Activated CD8-positive, alpha-beta memory T cell treated with anti-CD3 and anti-CD28 coated beads for 1 hour (primary cell): ENCODE results near the gene MCM6.

Experiments
- DNase-seq, 2 donors: peaks; one replicate each; pipeline ENCODE4 v3.0.0-alpha.2; 2020; ENCODE audit warnings: low read depth in 1 of 2; ENCODE audit errors: extremely low read depth in 1 of 2

MCM6 gene

GRCh38 chr2:135870571-135870970 lies 5.7 kb downstream of the MCM6 start:
- no peak for DNase-seq

DNA sequence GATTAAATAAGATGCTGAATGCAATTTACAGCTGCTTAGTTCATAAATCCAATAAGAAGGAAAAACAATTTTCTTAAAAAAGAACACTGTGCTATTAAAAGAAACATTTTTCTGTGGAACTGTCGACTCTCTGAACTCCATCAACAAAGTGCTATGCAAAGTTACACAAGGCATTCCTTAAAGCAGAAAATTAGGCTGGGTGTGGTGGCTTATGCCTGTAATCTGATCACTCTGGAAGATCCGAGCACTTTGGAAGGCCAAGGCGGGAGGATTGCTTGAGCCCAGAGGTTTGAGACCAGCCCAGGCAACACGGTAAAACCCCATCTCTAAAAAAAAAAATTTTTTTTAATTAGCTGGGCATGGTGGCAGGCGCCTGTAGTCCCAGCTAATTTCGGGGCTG lies 13.0 kb downstream of the MCM6 start:
- DNase-seq, result no peak

DNA sequence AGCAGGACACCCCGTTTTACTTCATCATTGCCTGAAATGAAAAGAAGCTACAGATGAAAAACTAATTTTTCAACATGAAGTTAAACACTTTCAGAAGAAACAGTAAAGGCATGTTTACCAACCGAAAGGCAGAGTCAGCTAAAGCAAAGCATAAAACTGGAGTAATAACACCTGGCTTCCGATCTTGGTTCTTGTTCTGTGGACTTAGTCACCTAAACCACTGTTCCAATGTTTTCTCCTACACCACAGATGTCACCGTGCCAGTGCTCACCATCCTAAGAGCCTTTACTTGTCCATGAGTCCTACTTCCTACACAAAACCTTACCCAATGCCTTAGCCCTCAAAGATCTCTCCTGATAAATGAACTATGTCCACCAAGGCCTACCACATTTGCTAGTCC lies 13.5 kb downstream of the MCM6 start:
- DNase-seq, result no peak

DNA sequence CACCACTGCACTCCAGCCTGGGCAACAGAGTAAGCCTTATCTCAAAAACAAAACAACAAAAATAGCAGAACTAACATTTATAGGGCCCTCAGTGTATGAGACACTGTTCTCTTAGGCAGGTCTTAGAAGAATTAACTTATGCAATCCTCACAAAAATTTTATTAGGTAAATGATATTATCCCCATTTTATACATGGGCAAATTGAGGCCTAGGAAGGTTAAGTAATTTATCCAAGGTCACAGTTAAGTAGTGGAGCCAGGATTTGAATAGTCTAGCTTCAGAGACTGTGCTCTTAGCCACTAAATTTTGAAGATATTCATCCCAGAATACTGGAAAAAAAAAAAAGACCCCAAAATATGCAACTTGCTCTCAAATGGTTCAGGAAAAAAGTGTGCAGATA lies 22.8 kb downstream of the MCM6 start:
- no peak for DNase-seq

- DNase-seq, result no peak
These were observed 24.4 kb downstream of the MCM6 start for GRCh38 chr2:135851858-135852257.

DNA sequence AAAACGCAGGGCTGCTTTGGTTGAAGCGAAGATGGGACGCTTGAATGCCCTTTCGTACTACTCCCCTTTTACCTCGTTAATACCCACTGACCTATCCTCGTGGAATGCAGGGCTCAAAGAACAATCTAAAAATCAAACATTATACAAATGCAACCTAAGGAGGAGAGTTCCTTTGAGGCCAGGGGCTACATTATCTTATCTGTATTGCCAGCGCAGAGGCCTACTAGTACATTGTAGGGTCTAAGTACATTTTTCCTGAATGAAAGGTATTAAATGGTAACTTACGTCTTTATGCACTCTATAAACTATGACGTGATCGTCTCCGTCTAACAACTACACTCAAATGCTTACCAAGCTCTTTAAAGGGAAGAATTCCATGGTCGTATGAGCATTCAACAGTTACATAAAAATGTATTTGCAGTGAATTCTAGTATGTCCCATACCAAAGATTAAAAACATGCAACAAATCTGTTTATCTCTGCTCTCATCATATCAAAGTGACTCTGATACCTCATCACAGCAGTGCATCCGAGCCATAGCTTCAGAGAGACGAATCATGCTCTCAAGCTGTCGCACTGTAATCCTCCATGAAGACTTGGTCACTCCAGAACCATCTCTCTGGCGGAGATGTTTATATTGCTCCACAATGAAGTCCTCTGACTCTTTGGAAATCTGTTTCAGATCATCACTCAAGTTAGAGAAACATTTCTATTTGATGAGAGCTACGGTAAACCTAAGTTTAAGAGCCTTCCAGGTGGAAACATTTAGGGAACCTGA lies 25.2 kb downstream of the MCM6 start:
- no peak for DNase-seq

DNA sequence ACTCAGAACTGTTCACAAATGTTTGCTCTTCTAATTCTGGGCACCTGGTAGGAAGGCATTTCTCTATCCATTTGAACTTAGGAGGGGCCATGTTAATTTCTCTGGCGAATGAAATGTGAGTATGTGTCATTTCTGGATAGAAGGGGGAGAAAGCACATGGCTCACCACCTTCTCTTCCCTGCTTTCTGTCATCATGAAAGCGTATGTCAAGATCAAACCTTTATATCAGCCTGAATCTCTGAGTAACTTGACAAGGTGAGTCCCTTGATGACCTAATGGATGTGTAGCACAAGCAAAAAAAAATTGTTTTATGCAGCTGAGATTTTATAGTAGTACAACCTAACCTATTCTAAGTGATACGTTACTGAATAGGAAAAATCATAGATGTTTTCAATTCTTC lies 27.2 kb downstream of the MCM6 start:
- no peak for DNase-seq

- no peak for DNase-seq
These were observed 30.2 kb downstream of the MCM6 start for GRCh38 chr2:135845997-135846396.

GRCh38 chr2:135845257-135845656 lies 31.0 kb downstream of the MCM6 start:
- DNase-seq, result no peak

GRCh38 chr2:135844301-135844895 lies 31.8 kb downstream of the MCM6 start:
- DNase-seq, result no peak

GRCh38 chr2:135843671-135844070 lies 32.6 kb downstream of the MCM6 start:
- no peak for DNase-seq

GRCh38 chr2:135840601-135841000 lies 35.6 kb downstream of the MCM6 start:
- no peak for DNase-seq

- no peak for DNase-seq
These were observed 36.5 kb downstream of the MCM6 start for GRCh38 chr2:135839713-135840112.

GRCh38 chr2:135838502-135838901 lies 37.7 kb downstream of the MCM6 start:
- no peak for DNase-seq

DNA sequence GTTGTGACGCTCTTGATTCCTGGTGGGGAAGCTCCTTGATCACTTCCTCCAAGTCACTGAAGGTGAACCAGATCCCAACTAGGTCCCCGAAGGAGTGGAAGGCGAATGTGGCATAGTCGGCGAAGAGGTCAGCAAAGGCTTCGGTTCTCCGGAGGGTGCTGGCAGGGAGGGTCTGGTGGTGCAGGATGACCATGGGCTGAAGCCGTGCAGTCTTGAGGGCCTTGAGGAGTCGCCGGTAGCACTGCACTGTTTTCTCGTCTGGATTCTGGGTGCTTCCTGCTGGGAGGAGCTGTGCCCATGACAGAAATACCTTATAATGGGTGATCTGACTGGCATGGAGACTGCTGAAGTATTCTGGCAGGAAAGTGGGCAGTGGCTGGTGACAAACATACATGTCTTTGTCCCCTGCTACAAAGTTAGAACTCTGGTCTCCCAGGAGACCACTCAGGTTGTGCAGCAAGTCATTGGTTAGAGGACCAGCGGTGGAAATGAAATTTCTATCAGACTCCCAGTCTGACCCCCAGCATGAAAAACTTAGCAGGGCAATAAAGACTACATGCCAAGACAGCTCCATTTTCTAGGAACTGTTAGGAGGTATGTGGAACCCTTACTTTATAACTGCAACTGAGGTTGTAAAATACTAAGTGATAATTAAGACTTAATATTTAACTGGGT lies 39.5 kb downstream of the MCM6 start, which contains the start of gene LCT:
Gene LCT (minus strand): TSS at position 589 of the 675 bp plus-strand sequence. CDS start 15 bp downstream, at position 574.
- no peak for DNase-seq

DNA sequence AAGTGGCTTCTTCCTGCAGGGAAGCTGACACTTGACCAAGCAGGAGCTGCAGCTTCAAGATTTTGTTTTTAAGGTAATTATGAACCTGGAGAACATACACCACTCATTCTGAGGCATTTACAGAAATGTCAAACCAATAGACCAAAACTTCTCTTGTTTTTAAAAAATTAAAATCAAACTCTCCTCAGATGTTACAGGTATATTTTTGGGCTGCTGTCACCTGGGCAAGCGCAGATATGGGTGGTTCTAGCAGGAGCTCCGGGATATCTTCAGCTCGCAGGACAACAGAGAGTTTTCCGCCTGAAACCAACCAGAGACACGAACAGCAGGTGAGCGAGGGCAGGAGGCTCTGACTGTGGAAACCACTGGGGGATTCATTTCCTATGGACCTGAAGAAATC lies 43.4 kb downstream of the MCM6 start:
- DNase-seq, result no peak

DNA sequence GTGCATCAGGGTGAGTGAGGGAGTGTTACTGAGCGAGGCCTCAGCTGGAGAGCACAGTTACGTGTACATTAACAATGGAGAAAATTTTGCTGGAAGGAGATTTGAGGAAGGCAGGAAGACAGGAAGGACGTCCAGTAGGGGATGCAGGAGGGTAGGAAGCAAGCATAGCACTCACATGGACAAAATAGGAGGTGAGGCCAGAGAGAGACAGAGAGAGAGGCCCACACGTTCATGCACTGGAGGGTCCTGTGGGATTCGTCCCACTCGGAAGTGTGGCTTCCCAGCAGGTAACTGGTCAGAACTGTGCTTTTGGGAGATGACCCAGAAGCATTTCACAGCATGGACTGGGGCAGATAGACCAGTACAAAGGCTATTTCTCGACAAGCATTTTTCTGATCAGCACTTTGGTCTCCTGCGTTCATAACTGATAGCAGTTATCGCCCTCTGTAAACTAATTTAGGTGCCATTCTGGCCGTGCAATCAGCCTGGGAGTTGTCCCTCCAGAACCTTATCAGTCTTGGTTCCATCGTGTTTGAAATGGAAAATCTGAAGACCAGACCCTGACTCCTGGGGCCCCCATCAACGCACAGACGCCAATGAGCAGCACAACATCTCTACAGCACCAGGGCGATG lies 44.9 kb downstream of the MCM6 start:
- no peak for DNase-seq

DNA sequence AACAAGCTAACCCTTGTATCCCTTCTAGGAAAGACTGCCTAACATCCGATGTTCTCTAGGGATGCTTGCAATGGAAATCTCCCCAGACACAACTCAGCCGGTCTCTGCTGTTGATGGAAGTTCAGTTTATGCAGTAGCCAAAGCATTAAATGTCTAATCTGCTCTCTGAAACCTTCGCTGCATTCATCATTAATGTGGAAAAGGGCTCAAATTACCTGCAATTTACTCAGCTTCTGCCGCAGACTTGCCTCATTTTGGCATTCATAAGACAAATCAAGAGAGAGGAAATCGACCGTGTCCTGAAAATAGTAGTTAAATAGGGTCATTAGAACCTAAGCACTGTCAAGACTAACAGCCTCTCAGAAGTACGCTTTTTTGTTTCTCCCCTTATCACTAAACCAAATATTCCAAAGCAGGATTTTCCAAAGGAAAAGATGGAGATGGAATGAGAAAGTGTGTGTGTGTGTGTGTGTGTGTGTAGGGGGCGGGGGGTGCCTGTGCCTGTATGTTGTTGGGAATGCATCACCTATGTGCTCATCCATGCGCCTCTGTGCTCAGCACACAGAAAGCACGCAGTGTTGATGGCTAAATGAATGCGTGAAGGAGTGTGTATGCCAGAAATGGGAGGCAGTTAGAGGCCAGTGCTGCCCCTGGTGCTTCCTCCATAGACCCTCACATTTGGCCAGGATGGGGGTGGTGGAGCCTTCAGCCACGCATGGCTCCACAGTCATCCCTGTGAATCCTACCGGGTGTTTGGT lies 46.7 kb downstream of the MCM6 start:
- DNase-seq, result no peak

- DNase-seq, result no peak
These were observed 49.7 kb downstream of the MCM6 start for GRCh38 chr2:135826544-135826943.

GRCh38 chr2:135825550-135826176 lies 50.6 kb downstream of the MCM6 start:
- DNase-seq, result no peak
